Measurements from ENCODE around the gene WDR87.

DNA sequence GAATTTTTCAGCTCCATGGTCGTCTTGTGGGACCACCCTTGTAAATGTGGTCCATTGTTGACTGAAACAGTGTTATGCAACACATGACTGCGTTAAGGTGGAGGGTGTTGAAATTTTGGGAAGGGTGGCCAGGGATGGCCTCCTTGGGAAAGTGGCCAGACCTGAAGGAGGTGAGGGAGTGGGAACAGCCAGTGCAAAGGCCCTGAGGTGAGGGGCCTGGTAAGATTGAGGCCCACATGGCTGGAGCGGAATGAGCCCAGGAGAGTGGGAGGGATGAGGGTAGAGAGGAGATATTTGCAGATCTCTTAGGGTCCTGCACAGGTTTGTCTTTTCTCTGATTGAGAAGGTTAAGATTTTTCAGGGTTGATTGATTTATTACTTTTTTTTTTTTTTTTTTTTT is 18.8 kb upstream of the WDR87 start:
- TF ChIP-seq, protein P1, sequence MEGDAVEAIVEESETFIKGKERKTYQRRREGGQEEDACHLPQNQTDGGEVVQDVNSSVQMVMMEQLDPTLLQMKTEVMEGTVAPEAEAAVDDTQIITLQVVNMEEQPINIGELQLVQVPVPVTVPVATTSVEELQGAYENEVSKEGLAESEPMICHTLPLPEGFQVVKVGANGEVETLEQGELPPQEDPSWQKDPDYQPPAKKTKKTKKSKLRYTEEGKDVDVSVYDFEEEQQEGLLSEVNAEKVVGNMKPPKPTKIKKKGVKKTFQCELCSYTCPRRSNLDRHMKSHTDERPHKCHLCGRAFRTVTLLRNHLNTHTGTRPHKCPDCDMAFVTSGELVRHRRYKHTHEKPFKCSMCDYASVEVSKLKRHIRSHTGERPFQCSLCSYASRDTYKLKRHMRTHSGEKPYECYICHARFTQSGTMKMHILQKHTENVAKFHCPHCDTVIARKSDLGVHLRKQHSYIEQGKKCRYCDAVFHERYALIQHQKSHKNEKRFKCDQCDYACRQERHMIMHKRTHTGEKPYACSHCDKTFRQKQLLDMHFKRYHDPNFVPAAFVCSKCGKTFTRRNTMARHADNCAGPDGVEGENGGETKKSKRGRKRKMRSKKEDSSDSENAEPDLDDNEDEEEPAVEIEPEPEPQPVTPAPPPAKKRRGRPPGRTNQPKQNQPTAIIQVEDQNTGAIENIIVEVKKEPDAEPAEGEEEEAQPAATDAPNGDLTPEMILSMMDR (IDR thresholded peaks at IDR 0.05): no peak
- no peak for TF ChIP-seq POLR2A (IDR thresholded peaks at IDR 0.05)
